GM18517 (cell line): Measurements from ENCODE around the gene CAMTA1.

Experiments
- ATAC-seq: cut with Tn5 transposase; IDR thresholded peaks from one replicate; pipeline ENCODE4 v1.9.1; 2021; ENCODE audit warnings: mild to moderate bottlenecking, moderate library complexity; ENCODE audit not compliant: unreplicated experiment

CAMTA1 gene

DNA sequence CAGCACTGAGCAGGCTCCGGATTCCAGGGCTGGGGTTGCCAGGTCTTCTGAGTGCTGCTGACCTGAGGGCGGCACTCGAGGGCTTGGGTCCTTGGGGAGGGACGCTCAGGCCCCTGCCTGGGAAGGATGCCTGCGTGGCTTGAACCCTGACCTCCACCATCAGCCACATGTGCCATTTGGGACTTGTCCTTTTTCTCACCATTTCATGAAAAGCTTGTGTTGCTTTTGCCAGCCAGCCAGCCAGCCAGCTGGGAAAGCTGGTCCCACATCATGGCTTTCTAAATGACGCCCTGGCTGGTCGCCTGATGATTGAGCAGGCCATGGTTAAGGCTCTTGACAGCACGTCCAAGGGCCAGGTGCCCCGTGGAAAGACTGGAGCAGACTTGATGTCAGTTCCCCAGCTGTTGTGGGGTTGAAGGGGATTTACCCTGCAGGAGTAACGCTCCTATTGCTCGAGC is 168.7 kb downstream of the CAMTA1 start:
- no peak for ATAC-seq

DNA sequence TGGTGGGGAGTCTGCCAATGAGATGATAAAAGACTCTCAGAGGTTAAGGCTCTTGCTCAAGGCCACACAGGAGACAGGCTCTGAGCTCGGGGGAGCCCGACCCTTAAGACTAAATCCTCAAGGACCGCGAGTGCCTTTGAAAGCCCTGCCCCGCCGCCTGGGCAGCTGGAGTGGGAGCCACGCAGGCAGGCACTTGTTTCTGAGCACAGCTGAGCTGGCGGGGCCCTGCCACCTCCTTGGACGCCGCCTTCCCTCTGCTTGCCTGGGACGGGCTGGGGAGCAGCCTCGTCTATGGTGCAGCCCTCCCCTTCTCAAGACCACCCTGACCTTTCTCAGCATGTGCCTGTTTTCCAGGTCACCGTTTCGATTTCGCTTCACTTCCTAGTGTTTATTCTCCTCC is 169.3 kb downstream of the CAMTA1 start:
- ATAC-seq: no peak

DNA sequence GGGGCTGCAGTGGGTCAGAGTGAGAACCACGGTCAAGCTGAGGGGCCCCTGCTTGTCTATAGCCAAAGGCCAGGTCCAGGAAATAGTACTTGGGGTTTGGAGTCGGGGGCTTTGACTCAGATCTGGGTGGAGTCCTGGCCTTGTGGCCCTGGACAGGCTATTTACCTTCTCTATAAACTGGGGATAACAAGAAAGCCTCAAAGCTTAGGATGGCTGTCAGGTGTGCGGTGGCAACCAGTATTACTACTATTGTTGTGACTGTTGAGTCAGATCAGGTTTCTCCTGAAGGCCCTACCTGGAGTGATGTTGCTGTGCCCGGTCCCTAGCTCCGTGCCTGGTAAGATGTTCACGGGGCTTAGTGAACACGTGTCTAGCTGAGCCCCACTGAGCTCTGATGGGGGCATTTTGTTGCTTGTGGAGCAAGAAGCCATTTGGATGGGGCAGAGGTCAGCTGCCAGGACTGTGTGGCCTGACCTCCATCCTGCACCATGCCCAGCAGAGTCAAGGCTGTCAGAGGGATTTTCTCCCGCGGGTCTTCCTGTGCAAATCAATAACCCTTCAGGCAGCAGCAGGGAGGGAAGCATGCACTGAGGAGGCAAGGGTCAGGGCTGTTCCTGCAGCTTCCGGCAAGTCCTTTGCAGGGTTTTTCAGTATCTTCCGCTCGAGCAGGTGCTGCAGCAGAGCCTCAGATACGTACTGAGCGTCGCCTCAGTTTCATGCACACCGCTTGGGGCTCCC is 170.3 kb downstream of the CAMTA1 start:
- no peak for ATAC-seq

- no peak for ATAC-seq
Observed at GRCh38 chr1:6956488-6957159, 171.4 kb downstream of the CAMTA1 start.

DNA sequence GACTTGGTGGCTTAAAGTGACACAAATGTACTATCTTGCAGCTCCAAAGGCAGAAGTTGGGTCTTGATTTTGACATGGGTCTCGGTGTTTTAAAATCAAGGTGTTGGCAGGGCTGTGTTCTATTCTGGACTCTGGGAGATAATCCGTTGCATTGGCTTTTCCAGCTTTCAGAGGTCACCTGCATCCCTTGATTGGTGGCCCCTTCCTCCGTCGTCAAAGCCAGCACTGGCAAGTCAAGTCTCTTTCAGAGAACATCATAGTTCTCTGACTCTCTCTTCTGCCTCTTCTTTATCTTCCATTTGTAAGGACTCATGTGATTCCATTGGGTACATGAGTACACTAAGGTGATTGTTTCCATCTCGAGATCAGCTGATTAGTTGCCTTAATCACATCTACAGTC is 172.1 kb downstream of the CAMTA1 start:
- ATAC-seq: no peak

DNA sequence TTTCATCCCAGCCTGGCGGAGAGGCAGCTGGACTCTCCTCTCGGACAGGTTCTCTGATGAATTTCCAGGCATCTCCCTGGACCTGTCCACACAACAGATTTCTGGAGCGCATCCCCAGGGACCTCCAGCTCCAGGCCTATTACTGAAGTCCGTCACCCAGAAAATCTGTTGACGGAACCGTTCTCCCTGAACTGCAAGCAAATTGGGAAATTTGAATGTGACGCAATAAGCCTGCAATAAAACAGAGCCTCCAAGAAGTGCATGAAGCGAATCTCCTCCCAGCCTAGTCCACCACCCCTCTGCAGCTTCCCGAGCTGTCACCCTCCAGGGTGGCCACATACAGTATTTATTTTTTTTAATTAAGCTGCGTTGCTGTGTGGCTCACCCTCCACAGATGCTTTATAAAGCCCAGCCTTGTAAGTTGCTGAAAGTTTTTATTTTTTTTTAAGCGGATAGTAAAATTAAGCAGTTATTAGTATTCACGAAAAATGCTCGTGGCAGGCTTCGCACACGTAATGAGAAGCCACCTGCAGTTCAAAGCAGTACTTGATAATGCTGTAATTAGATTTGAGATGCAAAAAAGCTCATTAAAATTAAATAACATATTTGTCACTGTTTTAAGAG is 173.3 kb downstream of the CAMTA1 start:
- no peak for ATAC-seq

GRCh38 chr1:6959491-6959890 is 174.2 kb downstream of the CAMTA1 start:
- ATAC-seq: no peak

- ATAC-seq: no peak
Observed at GRCh38 chr1:6960291-6960811, 175.1 kb downstream of the CAMTA1 start.

GRCh38 chr1:6960860-6961259 is 175.6 kb downstream of the CAMTA1 start:
- ATAC-seq: no peak

GRCh38 chr1:6961289-6961688 is 176.0 kb downstream of the CAMTA1 start:
- no peak for ATAC-seq

GRCh38 chr1:6961905-6962477 is 176.7 kb downstream of the CAMTA1 start:
- ATAC-seq: no peak

- ATAC-seq: no peak
Observed at GRCh38 chr1:6962478-6962995, 177.3 kb downstream of the CAMTA1 start.

DNA sequence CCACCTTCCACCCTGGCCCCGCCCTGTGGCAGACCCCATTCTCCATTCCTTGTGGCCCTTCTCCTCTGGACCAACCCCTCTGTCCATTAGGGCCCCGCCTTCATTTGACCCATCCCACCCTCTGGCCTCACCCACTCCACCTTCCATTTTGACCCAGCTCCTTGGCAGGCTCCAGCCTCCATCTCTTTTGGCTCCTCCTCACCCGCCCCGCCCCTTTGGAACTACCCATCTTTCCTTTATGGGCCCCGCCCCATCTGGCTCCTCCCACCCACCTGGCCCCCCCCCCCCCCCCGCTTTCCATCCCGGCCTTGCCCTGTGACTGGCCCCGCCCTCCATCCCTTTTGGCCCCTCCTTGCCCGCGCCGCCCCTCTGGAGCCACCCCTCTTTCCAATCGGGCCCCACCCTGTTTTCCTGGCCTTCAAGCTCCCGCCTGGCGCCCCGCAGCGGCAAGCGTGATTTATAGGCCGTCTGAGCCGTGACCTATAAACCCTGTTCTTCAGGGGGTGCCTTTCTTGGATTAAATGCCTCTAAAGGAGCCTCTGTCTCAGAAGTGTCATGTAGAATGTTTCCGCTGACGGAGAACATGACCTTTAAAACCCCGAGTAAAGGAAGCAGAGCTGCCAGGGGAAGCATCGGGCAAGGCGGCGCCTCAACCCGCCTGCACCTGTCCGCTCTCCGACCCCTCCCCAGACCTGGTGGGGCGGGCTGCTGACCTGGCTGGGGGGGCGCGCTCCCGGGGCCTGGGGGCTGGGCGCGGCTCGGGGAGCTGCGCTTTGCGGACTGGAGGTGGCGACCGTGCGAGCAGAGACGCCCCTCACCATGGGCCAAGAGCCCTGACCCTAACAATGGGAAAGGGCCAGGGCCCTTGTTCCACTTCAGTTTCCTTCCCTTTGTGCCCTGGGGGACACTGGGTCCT is 178.0 kb downstream of the CAMTA1 start:
- ATAC-seq: no peak

- ATAC-seq: no peak
Observed at GRCh38 chr1:6963912-6964307, 178.7 kb downstream of the CAMTA1 start.

- no peak for ATAC-seq
Observed at GRCh38 chr1:6965083-6965934, 180.1 kb downstream of the CAMTA1 start.

DNA sequence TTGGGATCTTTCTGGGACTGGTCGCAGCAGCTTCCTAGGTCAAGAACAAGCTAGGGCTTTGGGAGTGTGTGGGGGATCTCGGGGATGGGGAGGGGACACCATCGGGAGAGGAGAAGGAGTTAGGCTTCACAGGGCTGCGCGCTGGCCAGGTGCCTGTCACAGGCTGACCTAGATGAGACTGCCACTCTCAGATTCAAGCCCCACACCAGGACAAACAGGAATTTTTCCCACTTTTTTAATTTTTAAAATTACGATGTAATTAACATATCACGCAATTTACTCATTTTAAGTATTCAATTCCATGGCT is 180.6 kb downstream of the CAMTA1 start:
- no peak for ATAC-seq

DNA sequence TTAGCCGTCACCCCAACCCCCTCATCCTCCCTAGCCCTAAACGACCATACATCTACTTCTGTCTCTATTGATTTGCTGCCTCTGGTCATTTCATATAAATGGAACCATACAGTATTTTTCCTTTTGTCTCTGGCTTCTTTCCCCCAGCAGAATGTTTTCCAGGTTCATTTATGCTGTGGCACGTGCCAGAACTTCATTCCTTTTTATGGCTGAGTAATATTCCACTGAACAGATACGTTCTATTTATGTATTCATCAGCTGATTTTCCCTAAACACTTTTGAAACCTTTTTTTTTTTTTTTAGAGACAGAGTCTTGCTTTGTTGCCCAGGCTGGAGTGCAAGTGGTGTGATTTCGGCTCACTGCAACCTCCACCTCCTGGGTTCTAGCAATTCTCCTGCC is 181.1 kb downstream of the CAMTA1 start:
- no peak for ATAC-seq

DNA sequence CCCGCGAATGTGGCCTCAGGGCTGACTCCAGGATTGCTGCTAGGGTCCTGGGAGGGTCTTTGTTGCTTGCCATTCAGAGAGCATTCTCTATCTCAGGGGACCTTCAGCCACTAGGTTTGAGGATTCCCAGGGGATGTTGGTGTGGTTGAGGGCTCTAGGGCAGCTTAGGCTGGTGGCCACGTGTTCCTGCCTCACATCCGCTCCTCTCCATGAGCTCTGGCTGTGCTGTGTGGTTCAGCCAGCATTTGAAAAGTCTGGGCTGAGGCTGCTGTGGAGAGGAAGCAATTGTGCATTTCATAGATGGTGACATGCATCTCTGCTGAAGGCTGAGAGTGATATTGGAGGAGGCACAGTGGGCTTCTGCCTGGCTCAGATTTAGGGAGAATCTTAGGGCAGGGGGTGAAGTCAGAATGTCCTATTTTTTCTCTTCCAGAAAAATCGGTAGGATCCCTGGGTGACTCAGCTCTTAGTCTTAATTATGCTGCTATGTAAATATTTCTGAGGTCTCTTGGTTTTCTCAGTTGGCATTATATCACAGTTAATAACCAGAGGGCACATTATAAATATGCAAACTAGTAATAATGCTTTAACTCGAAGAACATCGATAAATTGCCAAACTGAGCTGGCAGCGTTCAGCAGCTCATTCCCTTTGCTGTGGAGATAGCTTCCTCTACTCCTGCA is 182.3 kb downstream of the CAMTA1 start:
- ATAC-seq: no peak

- ATAC-seq: no peak
Observed at GRCh38 chr1:6969106-6969505, 183.9 kb downstream of the CAMTA1 start.
